Measurements from ENCODE around the gene CDA. TPM values are rescaled to one million over a fixed set of nuclear protein-coding genes. Genes with fewer than 3 reads are reported as not detected.

CDA gene
- total and polyA plus RNA-seq, 12 donors, result 0.33 to 11.8 (median 3.3) TPM; not detected in 1

GRCh38 chr1:20555758-20556120 lies 33.2 kb upstream of the CDA start:
- Histone ChIP-seq H3K36me3 (replicated peaks in 1 of 2) (no peaks in the 10 kb centered on the region), H3K9me3 (replicated peaks in 1 of 3) (no peaks in the 10 kb centered on the region), H3K27me3 (no peaks in the 10 kb centered on the region), H3K4me3 (peak overlapping the region in 1 of 4 donors; percentile 54), H3K4me1 (replicated peaks in 1 of 2) (peaks cover 46 to 48% of the 10 kb centered on the region in 2 donors), H3K27ac (peak overlapping the region; percentile 28 to 99 (median 72))
- intact Hi-C loops (cut with DNase I), result no loop called here
- TF ChIP-seq POLR2A (IDR thresholded peaks at IDR 0.05), result no peak
- no peak for TF ChIP-seq CTCF (IDR thresholded peaks at IDR 0.05)
- DNase-seq, result no peak
- WGBS, 4 donors, result 49 to 61% (median 54%) methylated on average over 4 of the region's 4 CpGs

GRCh38 chr1:20558191-20558590 lies 30.7 kb upstream of the CDA start:
- no peaks in the 10 kb centered on the region for H3K27me3 ChIP-seq
- intact Hi-C loops (cut with DNase I), result no loop called here

GRCh38 chr1:20560966-20561365 lies 27.9 kb upstream of the CDA start:
- Histone ChIP-seq H3K36me3 (replicated peaks in 1 of 2) (no peaks in the 10 kb centered on the region), H3K27me3 (no peaks in the 10 kb centered on the region), H3K27ac (no peak overlapping the region), H3K4me3 (no peak overlapping the region), H3K9me3 (replicated peaks in 1 of 3) (no peaks in the 10 kb centered on the region), H3K4me1 (replicated peaks in 1 of 2) (peaks cover 1 to 3% of the 10 kb centered on the region in 2 donors)
- no peak for DNase-seq
- intact Hi-C loops (cut with DNase I), result no loop called here
- WGBS, 4 donors, result 40 to 100% (median 63%) methylated on average over 1 of the region's 1 CpG
- no peak for TF ChIP-seq POLR2A (IDR thresholded peaks at IDR 0.05)
- no peak for TF ChIP-seq CTCF (IDR thresholded peaks at IDR 0.05)

More at GRCh38 chr1:20558191-20558590, 30.7 kb upstream of the CDA start:
- DNase-seq, result no peak
- H3K27ac ChIP-seq, result no peak overlapping the region
- peaks cover 26 to 27% of the 10 kb centered on the region in 2 donors for H3K4me1 ChIP-seq (replicated peaks in 1 of 2)
- TF ChIP-seq CTCF (IDR thresholded peaks at IDR 0.05) (no peak), POLR2A (IDR thresholded peaks at IDR 0.05) (no peak)
- H3K9me3 ChIP-seq (replicated peaks in 1 of 3), result no peaks in the 10 kb centered on the region
- H3K4me3 ChIP-seq, result no peak overlapping the region
- no peaks in the 10 kb centered on the region for H3K36me3 ChIP-seq (replicated peaks in 1 of 2)
- WGBS, 4 donors, result 71 to 76% (median 73%) methylated on average over 4 to 5 of the region's 5 CpGs

- 59 to 62% (median 61%) methylated on average over 4 of the region's 4 CpGs for WGBS, 4 donors
- H3K9me3 ChIP-seq (replicated peaks in 1 of 3), result no peaks in the 10 kb centered on the region
- H3K27me3 ChIP-seq, result no peaks in the 10 kb centered on the region
- H3K27ac ChIP-seq, result no peak overlapping the region
- no peaks in the 10 kb centered on the region for H3K4me1 ChIP-seq (replicated peaks in 1 of 2)
- no peaks in the 10 kb centered on the region for H3K36me3 ChIP-seq (replicated peaks in 1 of 2)
- TF ChIP-seq CTCF (IDR thresholded peaks at IDR 0.05), result no peak
- TF ChIP-seq POLR2A (IDR thresholded peaks at IDR 0.05), result no peak
- H3K4me3 ChIP-seq, result no peak overlapping the region
- intact Hi-C loops (cut with DNase I), result no loop called here
- no peak for DNase-seq
These were observed 23.7 kb upstream of the CDA start for GRCh38 chr1:20565234-20565633.

Data from adrenal gland (tissue), 12 donors.